Pancreas (tissue), 10 donors: Measurements from ENCODE around the gene PMPCA. TPM values are rescaled to one million over a fixed set of nuclear protein-coding genes. Genes with fewer than 3 reads are reported as not detected.

Experiments used
- ATAC-seq, 4 donors: fragments of 200-7000 bp; cut with Tn5 transposase; one replicate each; pipeline versions ENCODE4 v1.8.0 to v1.9.1; 2020; ENCODE audit warnings: mild to moderate bottlenecking in 4 of 4, moderate library complexity in 4 of 4
- DNase-seq, 6 donors: peaks; one replicate each; pipeline ENCODE4 v3.0.0-alpha.2; 2020
- FAIRE-seq: peaks from 2 replicates; lab custom pipeline; 2012; peaks lifted over from hg19 to GRCh38; lab: Jason Lieb, UNC
- H3K27ac ChIP-seq, 4 donors: fragments of 200-600 bp; sonication (generic); 1 replicate in 3 of 4; 2 replicates in 1 of 4; pipeline versions ENCODE4 v1.5.0 to v1.8.0; 2020
- H3K27me3 ChIP-seq, 4 donors: fragments of 200-600 bp; one replicate each; pipeline ENCODE4 v1.8.0; 2021
- H3K36me3 ChIP-seq, 3 donors: fragments of 200-600 bp; sonication (generic) in 1 of 3; one replicate each; pipeline versions ENCODE4 v1.5.0 to v1.8.0; 2020 to 2021
- H3K4me1 ChIP-seq, 3 donors: fragments of 200-600 bp; one replicate each; pipeline ENCODE4 v1.8.0; 2021
- H3K4me3 ChIP-seq, 4 donors: fragments of 200-600 bp; sonication (generic) in 2 of 4; one replicate each; pipeline versions ENCODE4 v1.5.0 to v1.8.0; 2020 to 2021
- H3K9me3 ChIP-seq, 4 donors: fragments of 200-600 bp; one replicate each; pipeline ENCODE4 v1.8.0; 2021
- WGBS, 2 donors: extraction: QIAGEN DNeasy Blood & Tissue Kit; methylation state at CpG; one replicate each; pipeline ENCODE4 v1.1.7; 2013; 5-methylcytosine and 5-hydroxymethylcytosine counted together
- intact Hi-C, 3 donors: fragments of 100-400 bp; cut with DNase I; formaldehyde crosslinking; loops; one replicate each; pipeline versions ENCODE4 v1.11.1 to v1.14.2; 2022
- polyA plus RNA-seq, 2 donors: library from polyadenylated mRNA; stranded (reverse); fragments of 200-250 nt; gene quantifications; one replicate each; pipeline ENCODE4 v1.2.3, GENCODE V29; 2013
- total RNA-seq, 6 donors: library from RNA; stranded (reverse); fragmentation: NEBNext Ultra II Directional in 4 of 6; extraction: Animal tissue kit (Norgen Biotek cat#: 25700) in 4 of 6; gene quantifications; one replicate each; pipeline versions ENCODE4 v1.2.1 to v1.2.4, GENCODE V29; 2021 to 2023
- TF ChIP-seq, protein P1 (sequence below), 4 donors: fragments of 200-600 bp; sonication (generic) in 3 of 4; IDR thresholded peaks; one replicate each; pipeline versions ENCODE4 v1.5.0 to v1.8.0; 2021; ENCODE audit warnings: antibody characterized with exemption in 4 of 4
- donor health status: healthy with polysubstance abuse.
- donor health status: DM: no; HTN: no; CAD: no; lungs with moderate emphysema.
- donor health status: DM: no; HTN: no; CAD: no.
- donor health status: control.
- donor health status: control.
- donor health status: Bipolar disorder and iron deficiency.
- donor health status: DM: yes; HTN: yes; CAD: no.
- donor health status: DM: no; HTN: no; CAD: no.
- donor health status: DM: no; HTN: no; CAD: no.
- donor health status: DM: yes; HTN: yes; CAD: no.

PMPCA gene
- total and polyA plus RNA-seq, 8 donors = 16.3 to 51.4 (median 19.5) TPM

DNA sequence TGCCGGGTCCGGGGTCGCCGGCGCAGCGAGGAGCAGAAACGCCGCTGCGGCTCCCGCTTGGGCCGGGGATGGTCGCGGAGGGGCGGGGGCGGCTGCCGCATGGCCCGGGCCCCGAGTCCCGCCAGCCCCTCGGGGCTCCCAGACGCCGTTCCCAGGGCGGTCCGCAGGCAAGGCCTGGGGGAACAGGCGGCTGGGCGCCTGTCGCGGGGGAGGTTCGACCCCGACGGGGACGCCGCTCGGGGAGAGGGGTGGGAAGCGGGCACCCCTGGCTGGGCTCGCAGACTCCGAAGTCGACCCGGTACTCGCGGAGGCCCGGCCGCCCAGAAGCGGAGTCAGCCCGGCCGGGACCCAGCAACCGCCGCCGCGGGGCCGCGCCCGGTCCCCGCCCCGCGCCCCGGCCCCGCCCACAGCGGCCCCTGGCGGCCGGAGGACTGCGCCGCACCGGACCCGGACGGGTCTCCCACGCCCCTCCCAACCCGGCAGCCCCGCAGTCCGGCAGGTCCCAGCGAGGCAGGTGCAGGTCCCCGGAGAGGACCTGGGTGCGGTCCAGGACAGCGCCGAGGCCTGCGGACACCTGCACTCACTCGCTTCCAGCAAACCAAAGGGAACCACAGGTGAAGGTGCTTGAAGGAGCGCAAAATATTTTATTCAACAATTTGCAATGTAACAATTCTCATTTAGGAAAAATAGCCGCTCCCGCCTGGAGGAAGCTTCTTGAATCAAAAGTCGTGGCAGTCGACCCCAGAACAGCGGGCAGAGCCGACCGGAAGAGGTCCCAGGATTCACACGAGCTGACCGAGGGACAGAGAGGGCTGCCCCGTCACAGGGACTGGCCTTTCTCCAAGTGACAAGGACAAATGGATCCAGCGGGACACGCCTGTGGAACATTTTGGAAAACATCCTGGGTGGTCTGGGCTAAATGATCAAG is 29.3 kb downstream of the PMPCA start, which contains the start of gene INPP5E:
TSS of gene INPP5E (minus strand) at position 365 of the 928 bp plus-strand sequence. CDS start 426 bp downstream, outside the sequence.
- TF ChIP-seq, protein P1, sequence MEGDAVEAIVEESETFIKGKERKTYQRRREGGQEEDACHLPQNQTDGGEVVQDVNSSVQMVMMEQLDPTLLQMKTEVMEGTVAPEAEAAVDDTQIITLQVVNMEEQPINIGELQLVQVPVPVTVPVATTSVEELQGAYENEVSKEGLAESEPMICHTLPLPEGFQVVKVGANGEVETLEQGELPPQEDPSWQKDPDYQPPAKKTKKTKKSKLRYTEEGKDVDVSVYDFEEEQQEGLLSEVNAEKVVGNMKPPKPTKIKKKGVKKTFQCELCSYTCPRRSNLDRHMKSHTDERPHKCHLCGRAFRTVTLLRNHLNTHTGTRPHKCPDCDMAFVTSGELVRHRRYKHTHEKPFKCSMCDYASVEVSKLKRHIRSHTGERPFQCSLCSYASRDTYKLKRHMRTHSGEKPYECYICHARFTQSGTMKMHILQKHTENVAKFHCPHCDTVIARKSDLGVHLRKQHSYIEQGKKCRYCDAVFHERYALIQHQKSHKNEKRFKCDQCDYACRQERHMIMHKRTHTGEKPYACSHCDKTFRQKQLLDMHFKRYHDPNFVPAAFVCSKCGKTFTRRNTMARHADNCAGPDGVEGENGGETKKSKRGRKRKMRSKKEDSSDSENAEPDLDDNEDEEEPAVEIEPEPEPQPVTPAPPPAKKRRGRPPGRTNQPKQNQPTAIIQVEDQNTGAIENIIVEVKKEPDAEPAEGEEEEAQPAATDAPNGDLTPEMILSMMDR (IDR thresholded peaks at IDR 0.05) = peak; percentile 35 to 67 (median 50)
- ATAC-seq (peak; percentile 88 to 93 (median 90)), FAIRE-seq (no peak), DNase-seq (peak; percentile 60 to 94 (median 82))
- Histone ChIP-seq H3K4me1 (peaks cover 0 to 16% (median 5%) of the 10 kb centered on the region in 3 donors), H3K4me3 (peak within 1 kb of the TSS; percentile 83 to 98 (median 94)), H3K27me3 (no peaks in the 10 kb centered on the region), H3K27ac (no peak within 1 kb of the TSS), H3K36me3 (peaks cover 3 to 33% (median 10%) of the 10 kb centered on the region in 3 donors), H3K9me3 (no peaks in the 10 kb centered on the region)
- intact Hi-C loops = no loop called here
- WGBS, 2 donors = 4 to 8% methylated on average over 45 to 90 of the region's 90 CpGs

DNA sequence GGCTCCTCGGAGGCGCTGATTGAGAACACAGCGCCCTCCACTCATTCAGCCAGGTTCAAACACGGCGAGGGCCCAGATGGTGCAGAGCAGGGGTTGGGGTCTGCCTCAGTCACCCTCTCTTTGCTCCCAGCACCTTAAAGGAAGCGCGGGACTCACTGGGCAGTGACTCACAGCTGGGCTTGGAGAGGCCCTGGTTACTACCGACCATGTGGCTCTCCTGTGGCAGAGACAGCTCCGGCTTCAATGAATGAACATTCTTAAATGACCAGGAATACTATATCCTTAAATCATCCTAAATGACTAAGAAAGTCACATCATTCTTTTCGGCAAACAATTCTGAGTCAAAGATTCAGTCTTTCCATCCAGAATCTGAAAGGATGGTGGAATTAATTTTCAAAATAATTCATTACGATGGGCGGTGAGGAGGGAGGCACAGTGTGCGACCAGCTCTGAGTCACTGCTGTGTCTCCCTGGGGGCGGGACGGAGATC is 30.8 kb downstream of the PMPCA start:
- Histone ChIP-seq H3K9me3 (no peaks in the 10 kb centered on the region), H3K4me1 (peaks cover 0 to 15% (median 5%) of the 10 kb centered on the region in 3 donors), H3K27ac (no peak overlapping the region), H3K4me3 (no peak overlapping the region), H3K27me3 (no peaks in the 10 kb centered on the region), H3K36me3 (peaks cover 3 to 48% (median 22%) of the 10 kb centered on the region in 3 donors)
- FAIRE-seq (no peak), DNase-seq (no peak), ATAC-seq (no peak)
- intact Hi-C loops = no loop called here
- TF ChIP-seq, protein P1 (IDR thresholded peaks at IDR 0.05) = no peak
- WGBS, 2 donors = 88 to 91% methylated on average over 15 of the region's 15 CpGs

GRCh38 chr9:136441681-136442245 is 31.3 kb downstream of the PMPCA start:
- Histone ChIP-seq H3K27ac (no peak overlapping the region), H3K4me3 (no peak overlapping the region), H3K27me3 (no peaks in the 10 kb centered on the region), H3K36me3 (peaks cover 3 to 53% (median 25%) of the 10 kb centered on the region in 3 donors), H3K9me3 (no peaks in the 10 kb centered on the region), H3K4me1 (peaks cover 0 to 14% (median 5%) of the 10 kb centered on the region in 3 donors)
- WGBS, 2 donors = 77 to 83% methylated on average over 17 of the region's 17 CpGs
- DNase-seq (no peak), FAIRE-seq (no peak), ATAC-seq (no peak)
- TF ChIP-seq, protein P1 (IDR thresholded peaks at IDR 0.05) = no peak
- intact Hi-C loops = no loop called here

- no peak for DNase-seq
- peaks cover 3 to 58% (median 30%) of the 10 kb centered on the region in 3 donors for H3K36me3 ChIP-seq
- 83 to 86% methylated on average over 5 of the region's 5 CpGs for WGBS, 2 donors
- no peak overlapping the region for H3K27ac ChIP-seq
- TF ChIP-seq, protein P1 (IDR thresholded peaks at IDR 0.05) = no peak
- ATAC-seq = no peak
- H3K27me3 ChIP-seq = no peaks in the 10 kb centered on the region
- no peak for FAIRE-seq
- no peaks in the 10 kb centered on the region for H3K9me3 ChIP-seq
- intact Hi-C loops = no loop called here
- no peak overlapping the region for H3K4me3 ChIP-seq
- H3K4me1 ChIP-seq = peaks cover 0 to 9% (median 5%) of the 10 kb centered on the region in 3 donors
Measured at GRCh38 chr9:136442265-136442664, 31.8 kb downstream of the PMPCA start.
